MCF 10A (cell line): ENCODE measurements around the gene ZER1. TPM values are rescaled to one million over a fixed set of nuclear protein-coding genes. Genes with fewer than 3 reads are reported as not detected.
A peak's percentile ranks its signal among the peaks of the same experiment; 100 is the strongest.

Experiments
- BruUV-seq: library from RNA; stranded (reverse); fragments of 400-500 nt; replicated peaks from 2 replicates; lab custom pipeline; 2021; lab: Mats Ljungman, UMichigan
- CTCF ChIA-PET: fragments of 300-600 bp; sonication (Branson Sonifier 250); formaldehyde crosslinking; extraction: SDS; loops from one replicate; lab custom pipeline; 2021; ENCODE audit warnings: antibody characterized with exemption, inconsistent platforms; lab: Yijun Ruan, JAX
- POLR2A ChIA-PET: fragments of 300-600, 350-650 bp; sonication (Branson Sonifier 250); formaldehyde crosslinking; extraction: SDS; loops from one replicate; lab custom pipeline; 2020; ENCODE audit warnings: antibody characterized with exemption, inconsistent platforms; lab: Yijun Ruan, JAX
- DNase-seq: peaks from one replicate; pipeline ENCODE4 v3.0.0-alpha.2; 2018; ENCODE audit not compliant: unreplicated experiment
- H3K27ac Mint-ChIP-seq: one replicate; pipeline ENCODE4 v1.8.0; 2022; ENCODE audit warnings: mild to moderate bottlenecking, low read depth, mixed read lengths; ENCODE audit not compliant: unreplicated experiment
- H3K27me3 Mint-ChIP-seq: one replicate; pipeline ENCODE4 v1.8.0; 2022; ENCODE audit warnings: mixed read lengths; ENCODE audit not compliant: insufficient read depth, unreplicated experiment
- H3K36me3 Mint-ChIP-seq: one replicate; pipeline ENCODE4 v1.8.0; 2022; ENCODE audit warnings: mild to moderate bottlenecking, moderate library complexity, mixed read lengths; ENCODE audit not compliant: insufficient read depth, unreplicated experiment
- H3K4me1 Mint-ChIP-seq: one replicate; pipeline ENCODE4 v1.8.0; 2022; ENCODE audit warnings: mixed read lengths; ENCODE audit not compliant: insufficient read depth, unreplicated experiment
- H3K4me3 Mint-ChIP-seq: one replicate; pipeline ENCODE4 v1.8.0; 2022; ENCODE audit warnings: mild to moderate bottlenecking, moderate library complexity, mixed read lengths; ENCODE audit not compliant: unreplicated experiment
- H3K9me3 Mint-ChIP-seq: one replicate; pipeline ENCODE4 v1.8.0; 2022; ENCODE audit warnings: mixed read lengths; ENCODE audit not compliant: unreplicated experiment
- CTCF ChIP-seq: fragments of 200-600 bp; IDR thresholded peaks from one replicate; pipeline ENCODE4 v1.8.0; 2022; ENCODE audit warnings: antibody characterized with exemption, mild to moderate bottlenecking; ENCODE audit not compliant: unreplicated experiment
- intact Hi-C: fragments of 100-400 bp; cut with micrococcal nuclease; formaldehyde crosslinking; loops from 2 replicates; pipeline ENCODE4 v1.14.1; 2022
- total RNA-seq: library from RNA; stranded (reverse); gene quantifications from 2 replicates; pipeline ENCODE4 v1.2.3, GENCODE V29; 2022

Gene ZER1
- total RNA-seq, 1 experiment from 2014 or later: 19.5 TPM

GRCh38 chr9:128684325-128685199 is 87.2 kb downstream of the ZER1 start:
- intact Hi-C loops: loop anchor here (5.0 kb wide), 1 partner anchor 47 kb away; no protein-coding TSS in a partner anchor
- Mint-ChIP-seq H3K27ac (peak overlapping the region; percentile 98), H3K4me1 (peaks cover 33% of the 10 kb centered on the region), H3K9me3 (no peaks in the 10 kb centered on the region), H3K36me3 (peaks cover 36% of the 10 kb centered on the region), H3K27me3 (no peaks in the 10 kb centered on the region), H3K4me3 (peak overlapping the region; percentile 100)
- TF ChIP-seq CTCF: no peak
- ChIA-PET CTCF (interaction anchor here (0.6 to 3.2 kb wide), 2 partner anchors 49 to 133 kb away, joined by 3 to 17 read pairs; partner anchors contain the start of gene ENDOG), POLR2A (interaction anchor here (0.5 to 4.2 kb wide), 41 partner anchors 9 to 806 kb away, joined by 3 to 64 read pairs (median 4); partner anchors contain the start of genes DOLK, DYNC2I2, NUP188 and PKN3)
- no TSS peak for BruUV-seq
- DNase-seq: peak; percentile 91

GRCh38 chr9:128684065-128684324 is 87.7 kb downstream of the ZER1 start:
- intact Hi-C loops: loop anchor here (5.0 kb wide), 1 partner anchor 47 kb away; no protein-coding TSS in a partner anchor
- POLR2A ChIA-PET: interaction anchor here (0.6 to 4.2 kb wide), 30 partner anchors 9 to 525 kb away, joined by 3 to 64 read pairs (median 6); partner anchors contain the start of genes DOLK, DYNC2I2, NUP188 and PKN3
- BruUV-seq: TSS peak; percentile 70

GRCh38 chr9:128683340-128684064 is 88.2 kb downstream of the ZER1 start:
- POLR2A ChIA-PET: interaction anchor here (0.6 to 4.2 kb wide), 32 partner anchors 9 to 352 kb away, joined by 3 to 64 read pairs (median 6); partner anchors contain the start of genes DOLK, DYNC2I2, NUP188 and PKN3
- BruUV-seq: TSS peak; percentile 77
- H3K36me3 Mint-ChIP-seq: peaks cover 29% of the 10 kb centered on the region
- peak overlapping the region; percentile 100 for H3K4me3 Mint-ChIP-seq
- peak; percentile 93 for DNase-seq
- H3K27ac Mint-ChIP-seq: peak overlapping the region; percentile 98
- TF ChIP-seq CTCF: no peak
- H3K27me3 Mint-ChIP-seq: no peaks in the 10 kb centered on the region
- no peaks in the 10 kb centered on the region for H3K9me3 Mint-ChIP-seq
- intact Hi-C loops: loop anchor here (5.0 kb wide), 1 partner anchor 46 kb away; no protein-coding TSS in a partner anchor
- CTCF ChIA-PET: interaction anchor here (0.6 to 3.2 kb wide), 4 partner anchors 25 to 134 kb away, joined by 3 to 17 read pairs (median 4); partner anchors contain the start of gene ENDOG
- peaks cover 33% of the 10 kb centered on the region for H3K4me1 Mint-ChIP-seq

More at GRCh38 chr9:128684065-128684324, 87.7 kb downstream of the ZER1 start:
- H3K9me3 Mint-ChIP-seq: no peaks in the 10 kb centered on the region
- H3K4me3 Mint-ChIP-seq: peak overlapping the region; percentile 100
- CTCF ChIA-PET: interaction anchor here (0.6 to 3.2 kb wide), 2 partner anchors 48 to 134 kb away, joined by 3 to 17 read pairs; partner anchors contain the start of gene ENDOG
- TF ChIP-seq CTCF: no peak
- peak overlapping the region; percentile 98 for H3K27ac Mint-ChIP-seq
- H3K4me1 Mint-ChIP-seq: peaks cover 33% of the 10 kb centered on the region
- H3K27me3 Mint-ChIP-seq: no peaks in the 10 kb centered on the region
- peaks cover 32% of the 10 kb centered on the region for H3K36me3 Mint-ChIP-seq
- DNase-seq: no peak

Other genes starting within 250 kb of the ZER1 start
- 254 and 280 TPM in 2 replicates for gene SPTAN1, start 219.3 kb downstream of the ZER1 start, total RNA-seq
- 31.7 and 43.7 TPM in 2 replicates for gene DYNC2I2, start 115.1 kb downstream of the ZER1 start, total RNA-seq
- 512 and 563 TPM in 2 replicates for gene SET, start 82.7 kb downstream of the ZER1 start, total RNA-seq
- gene PKN3, start 69.4 kb downstream of the ZER1 start, total RNA-seq: 1.1 TPM in 2 replicates
- gene ZDHHC12, start 47.8 kb downstream of the ZER1 start, total RNA-seq: 22.1 and 22.9 TPM in 2 replicates
- 10.9 and 13.8 TPM in 2 replicates for gene TBC1D13, start 15.3 kb upstream of the ZER1 start, total RNA-seq
- gene ENDOG, start 46.6 kb upstream of the ZER1 start, total RNA-seq: 18.2 and 22.0 TPM in 2 replicates
- 30.1 and 32.4 TPM in 2 replicates for gene SPOUT1, start 57.9 kb upstream of the ZER1 start, total RNA-seq
- 3.8 and 5.7 TPM in 2 replicates for gene KYAT1, start 110.0 kb upstream of the ZER1 start, total RNA-seq
- gene LRRC8A, start 110.2 kb upstream of the ZER1 start, total RNA-seq: 30.9 and 31.6 TPM in 2 replicates
- 0.70 and 2.0 TPM in 2 replicates for gene PHYHD1, start 149.1 kb upstream of the ZER1 start, total RNA-seq
- 12.0 and 16.9 TPM in 2 replicates for gene DOLK, start 175.7 kb upstream of the ZER1 start, total RNA-seq
- 47.3 and 54.9 TPM in 2 replicates for gene NUP188, start 175.8 kb upstream of the ZER1 start, total RNA-seq